GM18526 (cell line): ENCODE measurements around the gene FARSB.

ENCODE experiments used
- POLR2A ChIP-seq: IDR thresholded peaks from 3 replicates; pipeline ENCODE4 v1.6.1; 2011; ENCODE audit not compliant: insufficient read length; ENCODE audit errors: extremely low read depth

FARSB gene

DNA sequence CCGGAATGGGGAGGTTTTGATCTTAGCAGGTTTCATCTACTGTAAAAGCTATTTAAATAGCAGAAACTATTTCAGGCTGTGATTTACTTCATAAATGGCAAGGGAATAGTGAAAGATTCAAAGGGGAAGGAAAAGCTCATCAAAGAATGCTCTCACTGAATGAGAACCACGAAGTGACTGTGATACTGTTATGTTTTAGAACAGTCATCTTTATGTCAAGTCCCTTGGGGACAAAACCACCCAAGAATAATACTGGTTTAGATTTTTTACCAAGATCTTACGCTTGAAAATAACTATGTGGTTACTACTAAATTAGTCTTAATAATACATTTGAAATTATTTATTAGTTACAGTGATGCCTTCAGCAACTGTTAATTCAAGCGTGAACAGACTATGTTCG is 28.1 kb downstream of the FARSB start:
- no peak for TF ChIP-seq POLR2A

- no peak for TF ChIP-seq POLR2A
Measured at GRCh38 chr2:222623756-222624309, 32.1 kb downstream of the FARSB start.

DNA sequence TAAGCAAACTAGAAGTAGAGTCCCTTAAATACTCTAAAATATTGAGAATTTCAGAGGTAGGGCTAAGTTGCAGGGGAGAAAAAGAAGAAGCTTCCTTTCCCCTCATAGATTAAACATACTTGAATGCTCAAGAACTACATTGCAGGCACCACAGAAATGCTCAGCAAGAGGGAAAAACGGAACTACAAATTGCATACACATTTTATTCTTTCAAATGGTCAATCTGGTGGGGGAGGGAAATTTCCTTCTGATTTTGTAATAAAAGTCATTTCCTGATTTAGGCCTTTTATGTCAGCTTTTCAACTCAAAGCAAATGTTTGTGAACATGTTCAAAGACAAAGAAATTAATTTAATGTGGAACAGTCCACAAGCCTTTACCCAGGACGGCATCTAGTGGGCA is 33.0 kb downstream of the FARSB start:
- TF ChIP-seq POLR2A, result no peak

- no peak for TF ChIP-seq POLR2A
Measured at GRCh38 chr2:222621893-222622292, 34.0 kb downstream of the FARSB start.

GRCh38 chr2:222615320-222615719 is 40.6 kb downstream of the FARSB start:
- TF ChIP-seq POLR2A, result no peak

DNA sequence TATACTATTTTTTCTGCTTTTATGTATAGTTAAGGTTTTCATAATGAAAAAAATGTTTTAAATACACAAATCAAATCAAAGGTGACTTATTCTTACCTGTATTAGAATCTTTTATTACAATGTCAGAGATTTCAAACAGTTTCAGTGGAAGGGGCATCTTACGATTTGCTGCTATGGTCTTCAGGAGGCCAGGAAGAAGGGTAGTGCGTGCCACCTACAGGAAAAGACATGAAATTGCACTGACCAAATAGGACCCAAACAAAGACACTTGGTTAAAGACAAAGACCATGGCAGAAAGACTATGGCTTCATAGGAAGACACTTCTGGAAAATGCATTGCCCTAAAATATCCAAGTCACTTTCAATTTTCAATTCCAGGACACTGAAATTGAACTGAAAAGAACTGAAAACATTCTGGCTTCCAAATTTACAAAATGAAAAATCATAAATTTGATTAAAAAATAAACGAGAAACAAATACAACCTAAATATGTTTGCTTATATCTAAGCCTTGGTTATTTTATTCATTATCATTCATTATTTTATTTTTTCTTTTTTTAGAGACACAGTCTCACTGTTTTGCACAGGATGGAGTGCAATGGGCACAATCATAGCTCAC is 42.1 kb downstream of the FARSB start:
- no peak for TF ChIP-seq POLR2A

GRCh38 chr2:222611684-222612083 is 44.2 kb downstream of the FARSB start:
- no peak for TF ChIP-seq POLR2A

DNA sequence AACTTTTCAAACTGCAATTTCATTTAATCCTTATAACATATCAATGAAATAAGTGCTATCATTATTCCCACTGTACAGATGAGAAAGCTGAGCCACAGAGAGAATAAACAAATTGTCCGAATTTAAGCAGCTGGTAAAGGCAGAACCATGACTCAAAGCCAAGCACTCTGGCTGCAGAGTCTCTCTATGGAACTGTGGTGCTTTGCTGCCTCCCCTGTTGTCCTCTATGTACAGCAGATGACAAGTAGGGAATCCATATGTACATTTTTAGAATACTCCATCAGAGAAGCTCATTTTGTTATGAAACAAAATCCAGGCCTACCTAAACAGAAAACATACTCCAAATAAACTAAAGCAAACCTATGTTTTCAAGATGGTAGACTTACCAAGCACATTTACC is 45.1 kb downstream of the FARSB start:
- no peak for TF ChIP-seq POLR2A

GRCh38 chr2:222609381-222609780 is 46.5 kb downstream of the FARSB start:
- no peak for TF ChIP-seq POLR2A

GRCh38 chr2:222608081-222608480 is 47.8 kb downstream of the FARSB start:
- no peak for TF ChIP-seq POLR2A

DNA sequence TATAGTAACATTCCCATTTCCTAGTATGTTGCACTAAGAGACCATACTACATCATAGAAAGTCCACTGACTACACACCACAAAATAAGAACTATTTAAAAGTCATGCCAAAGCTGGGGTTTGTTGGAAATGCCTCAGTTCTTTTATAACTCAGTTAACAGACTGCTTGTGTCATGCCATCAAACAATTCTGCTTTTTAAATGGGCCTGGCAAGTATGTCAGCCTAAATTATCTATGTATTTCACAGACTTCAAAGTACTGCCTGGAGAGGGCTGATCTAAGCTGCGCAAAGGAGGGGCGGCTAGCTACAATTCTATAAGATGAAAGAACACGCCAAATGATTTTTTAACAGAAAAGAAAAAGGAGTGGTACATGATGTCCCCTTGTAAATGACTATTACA is 49.6 kb downstream of the FARSB start:
- no peak for TF ChIP-seq POLR2A

DNA sequence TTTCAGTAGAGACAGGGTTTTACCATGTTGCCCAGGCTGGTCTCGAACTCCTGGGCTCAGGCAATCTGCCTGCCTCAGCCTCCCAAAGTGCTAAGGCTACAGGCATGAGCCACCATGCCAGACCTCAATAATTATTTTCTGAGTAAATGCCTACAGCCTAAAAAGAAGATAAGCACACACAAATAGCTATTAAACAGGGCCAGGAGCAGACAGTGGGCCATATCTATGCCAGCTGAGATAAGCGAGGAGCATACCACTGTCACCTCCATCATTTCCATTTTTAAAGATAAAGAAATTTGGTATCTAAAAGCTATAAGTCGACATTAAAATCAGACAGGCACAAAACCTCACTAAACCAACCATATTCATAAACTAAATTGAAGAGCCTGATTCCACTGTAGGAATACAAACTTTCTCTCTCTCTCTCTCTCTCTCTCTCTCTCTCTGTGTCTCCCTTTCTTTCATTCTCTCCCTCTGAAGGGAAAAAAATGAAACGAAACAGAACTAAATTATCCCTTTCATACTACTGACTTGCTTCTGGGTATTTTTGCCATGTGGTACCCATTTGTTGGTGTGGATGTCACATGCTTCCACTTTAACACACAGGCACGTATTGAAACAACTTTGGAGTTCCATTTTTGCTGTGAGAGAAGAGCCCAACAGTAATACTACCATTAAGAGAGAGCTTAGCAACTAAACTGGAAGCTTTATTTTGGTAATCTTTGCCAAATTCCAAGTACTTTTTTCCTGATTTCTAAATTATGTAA is 51.0 kb downstream of the FARSB start:
- TF ChIP-seq POLR2A, result no peak

DNA sequence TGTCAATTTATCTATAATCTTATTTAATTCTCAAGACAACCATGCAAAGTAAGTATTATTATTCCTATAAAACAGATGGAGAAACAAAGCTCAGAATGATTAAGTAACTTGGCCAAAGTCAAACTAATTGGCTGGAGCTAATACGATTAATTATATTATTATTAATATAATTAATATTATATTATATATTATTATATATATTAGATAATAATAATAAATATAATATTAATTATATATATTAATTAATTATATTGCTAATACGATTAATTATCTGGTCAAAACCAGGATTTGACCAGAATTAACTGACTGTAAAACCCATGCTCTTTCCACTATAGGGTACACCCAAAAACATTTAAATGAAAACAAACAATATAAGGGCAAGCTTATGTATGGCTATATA is 52.4 kb downstream of the FARSB start:
- no peak for TF ChIP-seq POLR2A

DNA sequence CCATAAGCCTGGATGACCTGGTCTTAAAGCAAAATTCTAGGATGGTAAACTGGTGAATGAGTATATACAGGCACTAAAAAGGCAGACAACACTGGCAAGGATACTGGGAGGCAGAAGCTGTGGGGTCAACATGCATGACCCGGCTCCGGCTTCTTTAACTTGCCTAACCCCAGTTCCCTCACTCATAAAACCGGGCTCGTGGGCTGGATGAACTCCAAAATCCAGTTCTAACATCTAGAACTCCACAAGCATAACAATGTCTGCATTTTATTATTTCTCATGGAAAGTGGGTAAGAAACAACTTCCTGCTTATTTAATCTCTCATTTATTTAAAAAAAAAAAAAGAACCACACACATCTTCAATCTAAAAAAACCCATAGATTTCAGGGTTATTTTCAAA is 57.3 kb downstream of the FARSB start:
- no peak for TF ChIP-seq POLR2A

DNA sequence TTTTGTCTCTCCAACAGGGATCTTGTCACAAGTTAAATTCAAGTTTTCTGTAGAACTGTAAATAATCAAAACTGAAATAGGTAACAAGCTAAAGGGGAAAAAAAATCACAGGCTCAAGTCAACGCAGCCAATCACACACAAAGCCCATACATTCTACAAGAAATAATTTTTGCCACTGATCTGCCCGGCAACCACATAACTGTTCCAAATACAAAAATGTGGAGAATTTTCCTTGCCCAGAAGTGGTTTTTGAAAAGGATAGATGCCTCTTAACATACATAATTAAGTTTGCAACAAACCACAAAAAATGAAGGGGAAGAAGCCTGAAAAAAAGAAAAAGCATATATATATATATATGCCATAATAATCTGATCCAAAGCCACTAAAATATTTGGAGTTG is 60.3 kb downstream of the FARSB start:
- TF ChIP-seq POLR2A, result no peak

DNA sequence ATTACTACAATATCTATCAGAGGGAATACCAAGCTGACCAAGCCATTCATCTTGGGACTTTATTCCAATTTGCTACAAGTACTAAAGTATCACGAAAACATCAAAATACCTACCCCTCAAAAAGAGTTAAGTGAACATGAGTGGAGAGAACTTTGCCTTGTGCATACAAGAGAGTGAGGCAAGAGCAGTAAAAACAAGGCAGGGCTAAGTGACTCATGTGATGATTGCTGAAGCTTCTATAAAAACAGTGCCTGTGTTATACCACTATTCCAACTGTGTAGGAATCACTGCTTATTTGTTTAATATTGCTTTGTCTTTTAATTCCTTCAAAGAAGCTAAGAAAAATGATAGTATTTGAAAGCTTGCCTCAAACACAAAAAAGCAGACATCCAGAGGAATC is 61.2 kb downstream of the FARSB start:
- TF ChIP-seq POLR2A, result no peak

GRCh38 chr2:222592176-222592575 is 63.7 kb downstream of the FARSB start:
- TF ChIP-seq POLR2A, result no peak

DNA sequence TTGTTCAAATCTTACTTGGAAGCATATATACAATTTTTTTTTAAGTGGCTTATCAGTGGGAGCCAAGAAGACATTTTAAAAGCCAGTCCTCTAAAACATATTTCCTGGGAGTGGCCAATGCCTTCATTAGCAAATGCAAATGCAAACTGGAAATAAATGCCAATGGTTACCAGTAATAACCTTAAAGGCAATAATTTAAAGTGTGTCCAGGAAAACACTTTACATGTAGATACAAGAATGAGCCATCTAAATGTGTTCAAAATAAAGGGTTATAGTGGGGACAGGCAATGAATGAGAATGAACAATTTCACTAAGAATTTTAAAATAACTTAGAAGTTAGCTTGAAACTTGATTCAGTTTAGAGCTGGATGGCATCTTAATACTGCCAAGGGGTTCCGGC is 64.2 kb downstream of the FARSB start:
- TF ChIP-seq POLR2A, result no peak
